GM18909 (cell line): ENCODE results near the gene ANGEL2.
A peak's percentile ranks its signal among the peaks of the same experiment; 100 is the strongest.
"Not testable (repeated sequence)": the region's sequence is repeated elsewhere in the genome, so short reads cannot be mapped to it uniquely, and the experiment has no call there.

Experiments used
- ATAC-seq: cut with Tn5 transposase; IDR thresholded peaks from one replicate; pipeline ENCODE4 v1.9.1; 2021; ENCODE audit warnings: mild to moderate bottlenecking; ENCODE audit not compliant: unreplicated experiment, poor library complexity

ANGEL2 gene

GRCh38 chr1:213019450-213019849 lies 3.8 kb upstream of the ANGEL2 start:
- no peak for ATAC-seq

- ATAC-seq, result no peak
Measured at GRCh38 chr1:213017447-213018273, 2.0 kb upstream of the ANGEL2 start.

GRCh38 chr1:213014642-213015041 lies 1.0 kb downstream of the ANGEL2 start:
- peak; percentile 1 for ATAC-seq

- peak; percentile 84 for ATAC-seq
Measured at GRCh38 chr1:213008564-213008963, 7.1 kb downstream of the ANGEL2 start.

GRCh38 chr1:213003256-213003655 lies 12.4 kb downstream of the ANGEL2 start:
- ATAC-seq, result peak; percentile 52

GRCh38 chr1:212994926-212995325 lies 20.7 kb downstream of the ANGEL2 start:
- ATAC-seq, result no peak

GRCh38 chr1:212993960-212994359 lies 21.7 kb downstream of the ANGEL2 start:
- ATAC-seq, result not testable (repeated sequence)

GRCh38 chr1:212990276-212990675 lies 25.4 kb downstream of the ANGEL2 start:
- ATAC-seq, result no peak

- ATAC-seq, result no peak
Measured at GRCh38 chr1:212987702-212988322, 27.9 kb downstream of the ANGEL2 start.

GRCh38 chr1:212986551-212986950 lies 29.1 kb downstream of the ANGEL2 start:
- ATAC-seq, result no peak

GRCh38 chr1:212984522-212985291 lies 31.0 kb downstream of the ANGEL2 start:
- no peak for ATAC-seq

GRCh38 chr1:212983482-212983881 lies 32.2 kb downstream of the ANGEL2 start:
- ATAC-seq, result no peak

GRCh38 chr1:212982430-212983152 lies 33.1 kb downstream of the ANGEL2 start:
- ATAC-seq, result no peak

- ATAC-seq, result peak; percentile 71
Measured at GRCh38 chr1:212981571-212982328, 33.9 kb downstream of the ANGEL2 start.

- no peak for ATAC-seq
Measured at GRCh38 chr1:212981025-212981495, 34.6 kb downstream of the ANGEL2 start.

GRCh38 chr1:212980123-212980785 lies 35.4 kb downstream of the ANGEL2 start:
- ATAC-seq, result no peak

GRCh38 chr1:212979340-212980122 lies 36.1 kb downstream of the ANGEL2 start:
- ATAC-seq, result peak; percentile 67
